ENCODE data around the gene C3orf52. TPM values are rescaled to one million over a fixed set of nuclear protein-coding genes. Genes with fewer than 3 reads are reported as not detected.
A peak's percentile ranks its signal among the peaks of the same experiment; 100 is the strongest.

The C3orf52 gene
- total RNA-seq, 1 experiment from 2014 or later, result 12.6 TPM

- ATAC-seq, result no peak
- peaks cover 46% of the 10 kb centered on the region for H3K4me1 ChIP-seq (ENCODE audit: control insufficient read depth, insufficient read depth, low read length)
- no peak for TF ChIP-seq POLR2AphosphoS5 (IDR thresholded peaks at IDR 0.05; ENCODE audit: low read depth, low read length)
- no peak for TF ChIP-seq REST (IDR thresholded peaks at IDR 0.05; ENCODE audit: insufficient read depth in 1 of 2, low read depth in 2 of 2, low read length in 1 of 2)
- no peak for TF ChIP-seq TCF7L2 (IDR thresholded peaks at IDR 0.05; ENCODE audit: low read depth, low read length)
- TF ChIP-seq SIN3A (IDR thresholded peaks at IDR 0.05; ENCODE audit: borderline replicate concordance, insufficient read depth, low read depth, low read length), result no peak
- no peak for TF ChIP-seq CTCF (IDR thresholded peaks at IDR 0.05)
- no peaks in the 10 kb centered on the region for H3K9me3 ChIP-seq (ENCODE audit: control insufficient read depth, insufficient read depth, low read depth, low read length)
- in situ Hi-C loops (cut with HindIII; ENCODE audit: low pct_unique_long_range_greater_than_20kb, low sequenced_read_pairs), result no loop called here
- H3K27ac ChIP-seq (ENCODE audit: low read length), result peak overlapping the region; percentile 64; the same call in 1 of the 2 replicates
- no peaks in the 10 kb centered on the region for H3K27me3 ChIP-seq (ENCODE audit: control insufficient read depth, insufficient read depth, low read length)
- ChIA-PET POLR2A (no interaction called here), CTCF (interaction anchor here (0.7 kb wide), 1 partner anchor 24 kb away, joined by 4 read pairs; no protein-coding TSS in a partner anchor)
- no TSS peak for BruUV-seq (replicated peaks)
- intact Hi-C loops (cut with micrococcal nuclease; ENCODE audit: unreplicated experiment), result no loop called here
- no peaks in the 10 kb centered on the region for H3K36me3 ChIP-seq (ENCODE audit: control insufficient read depth, insufficient read depth, low read length)
- peak overlapping the region; percentile 73 to 77; a peak in 3 of 4 replicates for H3K4me3 ChIP-seq (ENCODE audit: low read depth in 2 of 2, low read length in 2 of 2)
- DNase-seq (ENCODE audit: low read depth, low spot score), result no peak
Observed at GRCh38 chr3:112087746-112088145, 1.6 kb downstream of the C3orf52 start.

- H3K27me3 ChIP-seq (ENCODE audit: control insufficient read depth, insufficient read depth, low read length), result no peaks in the 10 kb centered on the region
- in situ Hi-C loops (cut with HindIII; ENCODE audit: low pct_unique_long_range_greater_than_20kb, low sequenced_read_pairs), result no loop called here
Observed at GRCh38 chr3:112088944-112089343, 2.8 kb downstream of the C3orf52 start.

More at GRCh38 chr3:112088944-112089343, 2.8 kb downstream of the C3orf52 start:
- Histone ChIP-seq H3K36me3 (ENCODE audit: control insufficient read depth, insufficient read depth, low read length) (no peaks in the 10 kb centered on the region), H3K27ac (ENCODE audit: low read length) (0 out of 2 replicates have a peak overlapping the region, but pooled peaks have one; percentile 34), H3K9me3 (ENCODE audit: control insufficient read depth, insufficient read depth, low read depth, low read length) (no peaks in the 10 kb centered on the region), H3K4me1 (ENCODE audit: control insufficient read depth, insufficient read depth, low read length) (peaks cover 52% of the 10 kb centered on the region), H3K4me3 (ENCODE audit: low read depth in 2 of 2, low read length in 2 of 2) (no peak overlapping the region)
- intact Hi-C loops (cut with micrococcal nuclease; ENCODE audit: unreplicated experiment), result no loop called here
- BruUV-seq (replicated peaks), result no TSS peak
- ATAC-seq (no peak), DNase-seq (ENCODE audit: low read depth, low spot score) (no peak)
- ChIA-PET CTCF (no interaction called here), POLR2A (no interaction called here)
- no peak for TF ChIP-seq TCF7L2 (IDR thresholded peaks at IDR 0.05; ENCODE audit: low read depth, low read length)
- TF ChIP-seq SIN3A (IDR thresholded peaks at IDR 0.05; ENCODE audit: borderline replicate concordance, insufficient read depth, low read depth, low read length), result no peak
- no peak for TF ChIP-seq CTCF (IDR thresholded peaks at IDR 0.05)
- TF ChIP-seq POLR2AphosphoS5 (IDR thresholded peaks at IDR 0.05; ENCODE audit: low read depth, low read length), result no peak
- TF ChIP-seq REST (IDR thresholded peaks at IDR 0.05; ENCODE audit: insufficient read depth in 1 of 2, low read depth in 2 of 2, low read length in 1 of 2), result no peak

Data from Panc1 (cell line).